ENCODE data around the gene GPR17. TPM values are rescaled to one million over a fixed set of nuclear protein-coding genes. Genes with fewer than 3 reads are reported as not detected.

GPR17 gene
- total RNA-seq, 1 experiment from 2014 or later = 0.35 TPM

DNA sequence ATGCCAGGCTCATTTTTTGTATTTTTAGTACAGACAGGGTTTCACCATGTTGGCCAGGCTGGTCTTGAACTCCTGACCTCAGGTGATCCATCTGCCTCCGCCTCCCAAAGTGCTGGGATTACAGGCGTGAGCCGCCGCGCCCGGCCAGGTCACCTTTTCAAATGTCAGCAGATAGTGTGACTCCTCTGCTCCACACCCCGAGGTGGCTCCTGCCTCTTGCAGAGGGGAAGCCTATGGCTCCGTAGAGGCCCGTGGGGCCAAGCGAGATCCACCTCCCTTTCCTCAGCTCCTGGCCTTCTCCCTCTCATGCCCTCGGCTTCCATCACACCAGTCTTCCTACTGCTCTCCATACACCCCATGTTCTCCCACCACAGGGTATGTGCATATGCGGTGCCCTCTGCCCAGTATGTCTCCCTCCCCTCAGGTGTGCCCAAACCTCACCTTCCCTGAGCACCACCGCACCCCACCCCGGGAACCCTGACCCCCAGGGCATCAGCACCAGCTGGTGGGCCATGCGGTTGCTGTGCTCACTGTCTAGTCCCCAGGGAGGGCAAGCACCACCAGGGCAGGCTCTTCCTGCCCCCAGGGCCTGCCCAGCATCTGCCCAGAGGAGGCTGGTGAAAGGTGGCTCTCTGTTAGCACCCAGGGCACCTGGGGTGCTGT lies 10.7 kb downstream of the GPR17 start:
- Histone ChIP-seq H3K79me2 (ENCODE audit: insufficient read depth, low read length) (no peaks in the 10 kb centered on the region), H2AFZ (ENCODE audit: low read length) (no peak overlapping the region), H3K56ac (ENCODE audit: insufficient read length, low read depth, low read length) (no peak overlapping the region), H4K91ac (ENCODE audit: insufficient read length, low read depth, low read length) (no peak overlapping the region), H2BK15ac (ENCODE audit: low read depth, low read length) (no peak overlapping the region), H3K18ac (ENCODE audit: insufficient read length, low read depth, low read length) (no peak overlapping the region), H3K4me1 (ENCODE audit: insufficient read depth, low read length) (no peaks in the 10 kb centered on the region), H3K27ac (ENCODE audit: insufficient read length, low read depth, low read length) (no peak overlapping the region), H4K8ac (replicated peaks; ENCODE audit: insufficient read length, low read depth, low read length) (no peak overlapping the region), H4K20me1 (ENCODE audit: control insufficient read depth, insufficient read depth, insufficient read length) (no peaks in the 10 kb centered on the region), H3K79me1 (ENCODE audit: insufficient read depth, low read depth, low read length, poor library complexity, severe bottlenecking) (no peaks in the 10 kb centered on the region), H3K4ac (ENCODE audit: low read depth, low read length) (no peak overlapping the region), H3K23ac (ENCODE audit: insufficient read length, low read depth, low read length) (no peak overlapping the region), H3K9me3 (ENCODE audit: control insufficient read depth, low read depth, low read length) (no peaks in the 10 kb centered on the region), H3K14ac (ENCODE audit: insufficient read depth, low read length) (no peak overlapping the region), H4K5ac (ENCODE audit: insufficient read length, low read depth, low read length) (no peak overlapping the region), H2BK120ac (ENCODE audit: low read depth, low read length, poor library complexity, severe bottlenecking) (no peak overlapping the region), H2BK5ac (ENCODE audit: insufficient read length, low read length) (no peak overlapping the region), H3T11ph (ENCODE audit: low read length) (no peak overlapping the region), H2AK5ac (ENCODE audit: insufficient read length, low read length) (no peak overlapping the region), H3K9ac (ENCODE audit: extremely low read depth, insufficient read length, low read length) (no peak overlapping the region), H3K27me3 (ENCODE audit: insufficient read depth, low read length) (no peaks in the 10 kb centered on the region), H2BK20ac (ENCODE audit: low read depth, low read length, poor library complexity, severe bottlenecking) (no peak overlapping the region), H3K4me2 (ENCODE audit: insufficient read depth, insufficient read length, low read length) (no peak overlapping the region), H2BK12ac (ENCODE audit: insufficient read length, low read depth, low read length) (no peak overlapping the region), H3K23me2 (ENCODE audit: insufficient read length, low read depth, low read length, poor library complexity, severe bottlenecking) (no peaks in the 10 kb centered on the region)
- Mint-ChIP-seq H3K27ac (no peak overlapping the region; a peak in 1 of 7 replicates), H3K36me3 (ENCODE audit: insufficient read depth in 1 of 3, low read depth in 3 of 3) (peaks cover 0 to 2% (median 0%) of the 10 kb centered on the region in 3 experiments; a peak in 3 of 7 replicates), H3K27me3 (ENCODE audit: low read depth) (peaks cover 6% of the 10 kb centered on the region), H3K9me3 (no peaks in the 10 kb centered on the region), H3K4me3 (no peak overlapping the region), H3K4me1 (peaks cover 9 to 18% of the 10 kb centered on the region in 2 experiments)
- no peak for DNase-seq
- no CpG with 5 or more reads among the region's 15 CpGs for WGBS (ENCODE audit: extremely low coverage, insufficient read length, low lambda C conversion rate)
- TF ChIP-seq, protein P1, sequence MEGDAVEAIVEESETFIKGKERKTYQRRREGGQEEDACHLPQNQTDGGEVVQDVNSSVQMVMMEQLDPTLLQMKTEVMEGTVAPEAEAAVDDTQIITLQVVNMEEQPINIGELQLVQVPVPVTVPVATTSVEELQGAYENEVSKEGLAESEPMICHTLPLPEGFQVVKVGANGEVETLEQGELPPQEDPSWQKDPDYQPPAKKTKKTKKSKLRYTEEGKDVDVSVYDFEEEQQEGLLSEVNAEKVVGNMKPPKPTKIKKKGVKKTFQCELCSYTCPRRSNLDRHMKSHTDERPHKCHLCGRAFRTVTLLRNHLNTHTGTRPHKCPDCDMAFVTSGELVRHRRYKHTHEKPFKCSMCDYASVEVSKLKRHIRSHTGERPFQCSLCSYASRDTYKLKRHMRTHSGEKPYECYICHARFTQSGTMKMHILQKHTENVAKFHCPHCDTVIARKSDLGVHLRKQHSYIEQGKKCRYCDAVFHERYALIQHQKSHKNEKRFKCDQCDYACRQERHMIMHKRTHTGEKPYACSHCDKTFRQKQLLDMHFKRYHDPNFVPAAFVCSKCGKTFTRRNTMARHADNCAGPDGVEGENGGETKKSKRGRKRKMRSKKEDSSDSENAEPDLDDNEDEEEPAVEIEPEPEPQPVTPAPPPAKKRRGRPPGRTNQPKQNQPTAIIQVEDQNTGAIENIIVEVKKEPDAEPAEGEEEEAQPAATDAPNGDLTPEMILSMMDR (conservative IDR thresholded peaks at IDR 0.05) = no peak

All from H9 (cell line).